Measurements from ENCODE around the gene KDELR3.
"Not testable (repeated sequence)": the region's sequence is repeated elsewhere in the genome, so short reads cannot be mapped to it uniquely, and the experiment has no call there.

The KDELR3 gene

DNA sequence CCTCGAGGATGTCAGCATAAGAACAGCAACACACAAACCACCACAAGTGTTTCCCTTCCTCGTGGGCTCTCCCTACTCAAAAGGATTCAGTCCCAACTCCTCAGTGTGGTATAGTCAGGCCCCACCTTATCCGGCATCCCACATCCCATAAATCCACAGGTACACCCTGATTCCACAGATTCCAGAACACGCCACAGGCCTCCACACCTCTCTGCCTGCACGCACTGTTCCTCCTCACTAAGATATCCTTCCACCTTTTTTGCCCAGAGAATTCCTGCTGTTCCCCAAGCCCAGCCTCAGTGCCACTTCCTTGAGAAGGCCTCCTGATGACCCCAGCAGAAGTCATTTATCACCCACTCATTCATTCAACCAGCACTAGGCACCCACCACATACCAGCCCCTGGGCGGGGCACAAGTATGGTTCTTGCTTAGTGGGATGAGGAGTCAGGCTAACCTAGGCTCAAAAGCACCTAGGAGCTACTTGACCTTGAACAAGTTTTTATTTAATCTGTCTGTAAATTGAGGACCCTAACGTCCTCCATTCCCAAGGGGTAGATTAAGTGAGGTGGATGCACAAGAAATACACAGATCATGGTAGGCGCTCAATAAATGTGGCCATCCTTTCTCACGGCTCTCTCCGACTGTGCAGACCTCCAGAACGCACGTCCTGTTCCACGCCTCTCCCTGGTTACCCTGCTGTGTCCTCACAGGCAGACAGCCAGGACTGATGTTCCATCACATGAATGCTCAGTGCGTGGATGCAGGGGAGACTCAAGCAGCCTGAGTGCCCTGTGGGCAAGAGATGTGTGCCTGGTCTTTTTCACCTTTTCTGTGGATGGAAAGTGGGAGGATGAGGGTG lies 10.8 kb upstream of the KDELR3 start:
- no peak for DNase-seq (ENCODE audit: low read depth in 2 of 2)

DNA sequence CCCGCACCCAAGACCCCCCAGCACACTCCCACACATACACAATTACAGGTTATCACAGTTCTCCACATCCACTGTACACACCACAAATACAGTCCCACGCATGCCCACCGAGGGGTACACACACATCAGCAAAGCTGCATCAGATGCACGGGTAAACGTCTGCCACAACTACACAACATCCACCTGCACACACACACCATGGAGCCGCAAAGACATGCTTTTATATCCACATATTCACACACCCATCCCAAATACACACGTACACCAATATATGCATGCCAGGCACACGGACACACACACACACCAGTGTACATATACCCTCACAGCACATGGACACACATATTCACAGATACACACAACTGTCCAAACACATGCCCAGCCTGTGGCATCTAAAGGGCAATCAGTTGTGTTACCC lies 7.5 kb upstream of the KDELR3 start:
- no peak for DNase-seq (ENCODE audit: low read depth in 2 of 2)

- no peak for DNase-seq (ENCODE audit: low read depth in 2 of 2)
Observed at GRCh38 chr22:38461057-38461413, 6.9 kb upstream of the KDELR3 start.

DNA sequence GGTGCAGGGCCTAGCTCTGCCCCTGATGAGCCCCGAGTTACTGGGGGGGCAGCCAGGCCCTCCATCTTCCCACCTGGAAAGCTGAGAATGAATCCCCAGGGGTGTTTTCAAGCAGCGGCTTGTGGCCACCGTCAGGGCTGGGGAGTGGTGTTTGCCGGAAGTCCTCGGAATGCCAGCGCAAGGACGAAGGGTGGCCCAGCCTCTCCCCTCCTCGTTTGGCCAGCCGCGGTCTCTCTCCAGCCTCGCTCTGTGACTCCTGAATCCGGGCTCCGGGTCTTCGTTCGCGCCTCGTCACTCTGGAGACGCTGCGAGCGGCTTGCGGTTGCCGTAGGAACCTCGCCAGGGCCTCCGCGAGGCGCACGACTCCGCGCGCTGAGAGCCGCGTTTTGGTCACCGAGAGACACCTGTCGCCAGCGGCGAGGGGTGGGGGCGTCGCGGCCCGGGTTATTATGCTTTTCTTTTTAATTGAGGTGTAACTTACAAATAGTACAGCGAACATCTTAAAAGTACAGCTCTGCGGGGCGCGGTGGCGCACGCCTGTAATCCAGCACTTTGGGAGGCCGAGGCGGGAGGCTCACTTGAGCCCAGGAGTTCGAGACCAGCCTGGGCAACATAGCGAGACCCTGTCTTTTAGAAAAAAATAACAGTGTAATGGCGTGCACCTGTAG lies 6.3 kb upstream of the KDELR3 start:
- DNase-seq (ENCODE audit: low read depth in 2 of 2), result peak; percentile 9 to 43

DNA sequence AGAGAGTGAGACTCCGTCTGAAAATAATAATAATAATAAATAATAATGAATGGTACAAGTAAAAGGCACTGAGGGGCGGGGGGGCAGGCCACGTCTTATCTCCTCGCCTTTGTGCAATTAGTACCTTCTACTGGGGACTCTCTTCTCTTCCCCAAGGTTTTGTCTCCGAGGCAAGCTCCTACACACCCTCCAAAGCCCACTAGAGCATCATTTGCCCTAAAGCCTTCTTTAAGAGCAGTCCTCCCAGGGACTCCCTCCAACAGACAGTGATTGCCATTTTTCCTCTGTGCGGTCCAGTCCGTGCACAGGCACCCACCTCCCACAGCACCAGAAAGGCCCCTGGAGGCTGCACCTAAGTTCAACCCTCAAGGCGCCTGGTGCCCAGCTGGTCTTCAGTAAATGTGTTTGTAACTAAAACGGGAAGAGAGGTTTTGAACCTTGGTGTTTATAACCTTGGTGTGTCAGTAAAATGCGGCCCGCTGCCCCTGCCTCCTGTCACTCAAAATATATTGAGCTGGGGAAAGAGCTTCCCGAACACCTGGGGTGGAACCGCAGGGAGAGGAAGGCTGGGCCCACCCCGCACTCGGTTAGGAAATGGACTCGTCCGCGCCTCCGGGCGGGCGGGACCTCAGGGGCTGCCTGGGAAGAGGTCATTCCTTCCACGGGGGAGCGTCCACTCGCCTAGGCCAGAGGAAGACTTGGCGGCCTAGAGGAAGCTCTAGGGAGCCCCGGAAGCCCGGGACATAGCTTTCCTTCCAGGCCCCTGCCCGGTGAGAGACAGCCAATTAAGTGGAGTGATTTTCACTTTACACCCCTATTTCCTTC lies 4.7 kb upstream of the KDELR3 start:
- DNase-seq (ENCODE audit: low read depth in 2 of 2), result no peak

- DNase-seq (ENCODE audit: low read depth in 2 of 2), result no peak
Observed at GRCh38 chr22:38464992-38465672, 2.8 kb upstream of the KDELR3 start.

DNA sequence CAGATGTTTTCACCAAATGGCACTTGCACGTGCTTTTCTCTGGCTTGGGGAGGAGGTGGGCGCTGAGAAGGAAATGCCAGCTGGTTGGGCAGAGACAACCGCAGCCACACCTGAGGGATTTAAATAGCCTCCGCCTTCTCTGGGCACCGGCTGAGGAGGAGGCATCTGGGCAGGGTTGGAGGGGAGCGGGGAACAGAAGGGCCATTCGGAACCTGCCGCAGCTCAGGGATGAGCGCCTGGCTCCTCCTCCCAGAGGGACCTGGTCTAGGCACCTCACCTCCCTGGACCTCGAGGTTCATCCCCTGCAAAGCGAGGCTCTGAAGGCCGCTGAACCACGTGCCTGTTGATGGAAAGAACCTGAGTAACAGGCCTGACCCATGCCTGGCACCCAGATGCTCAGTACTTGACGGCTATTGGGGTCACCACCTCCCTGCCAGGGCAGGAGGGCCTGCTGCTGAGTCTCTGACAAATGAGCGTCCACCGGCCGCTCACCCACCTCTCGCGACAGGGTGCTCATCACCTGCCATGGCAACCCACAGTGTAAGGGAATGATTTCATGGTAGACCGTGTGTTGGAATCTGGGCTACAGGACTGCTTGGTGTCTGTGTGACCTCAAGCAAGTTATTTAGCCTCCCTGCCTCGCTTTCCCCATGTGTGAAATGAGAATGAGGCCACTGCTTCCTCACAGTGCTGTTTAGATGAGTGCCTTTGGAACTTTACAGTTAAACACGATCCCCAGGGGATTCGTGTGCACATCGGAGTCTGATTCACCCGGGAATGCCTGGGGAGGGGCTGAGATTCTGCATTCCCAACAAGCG lies 2.0 kb upstream of the KDELR3 start:
- DNase-seq (ENCODE audit: low read depth in 2 of 2), result no peak

- DNase-seq (ENCODE audit: low read depth in 2 of 2), result no peak
Observed at GRCh38 chr22:38467438-38467903, 425 bp upstream of the KDELR3 start.

GRCh38 chr22:38468443-38469305 lies 778 bp downstream of the KDELR3 start:
- DNase-seq (ENCODE audit: low read depth in 2 of 2), result no peak

GRCh38 chr22:38469306-38469781 lies 1.4 kb downstream of the KDELR3 start:
- DNase-seq (ENCODE audit: low read depth in 2 of 2), result no peak

GRCh38 chr22:38470179-38470578 lies 2.3 kb downstream of the KDELR3 start:
- not testable (repeated sequence) for DNase-seq (ENCODE audit: low read depth in 2 of 2)

- DNase-seq (ENCODE audit: low read depth in 2 of 2), result no peak
Observed at GRCh38 chr22:38471237-38471636, 3.3 kb downstream of the KDELR3 start.

DNA sequence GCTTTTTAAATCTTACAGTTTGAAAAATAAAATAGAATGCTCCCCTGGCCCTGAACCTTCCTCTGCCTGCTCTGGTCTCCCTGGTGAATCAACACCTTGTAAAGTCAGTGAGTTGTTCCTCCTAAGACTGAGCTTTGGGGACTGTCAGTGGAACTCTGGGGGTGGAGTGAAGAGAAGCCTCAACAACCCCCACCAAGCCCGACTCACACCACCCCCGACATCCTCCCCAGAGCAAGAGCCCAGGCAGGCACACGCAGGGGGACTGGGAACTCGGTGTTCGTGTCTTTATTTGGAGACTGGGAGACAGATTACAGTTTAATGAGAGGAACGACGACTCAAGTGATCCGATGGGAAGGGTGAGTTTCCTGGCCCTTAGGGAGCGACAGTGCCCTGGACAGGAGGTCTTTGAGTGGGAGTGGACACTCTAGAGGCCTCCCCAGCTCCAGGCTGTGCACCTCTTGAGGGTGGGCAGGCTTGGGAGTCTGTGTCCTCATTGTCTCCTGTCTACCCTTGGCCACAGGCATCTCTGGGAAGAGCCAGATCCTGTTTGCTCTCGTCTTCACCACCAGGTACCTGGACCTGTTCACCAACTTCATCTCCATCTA lies 6.2 kb downstream of the KDELR3 start:
- DNase-seq (ENCODE audit: low read depth in 2 of 2), result no peak

GRCh38 chr22:38477585-38477984 lies 9.7 kb downstream of the KDELR3 start:
- no peak for DNase-seq (ENCODE audit: low read depth in 2 of 2)

GRCh38 chr22:38479096-38479837 lies 11.4 kb downstream of the KDELR3 start:
- no peak for DNase-seq (ENCODE audit: low read depth in 2 of 2)

DNA sequence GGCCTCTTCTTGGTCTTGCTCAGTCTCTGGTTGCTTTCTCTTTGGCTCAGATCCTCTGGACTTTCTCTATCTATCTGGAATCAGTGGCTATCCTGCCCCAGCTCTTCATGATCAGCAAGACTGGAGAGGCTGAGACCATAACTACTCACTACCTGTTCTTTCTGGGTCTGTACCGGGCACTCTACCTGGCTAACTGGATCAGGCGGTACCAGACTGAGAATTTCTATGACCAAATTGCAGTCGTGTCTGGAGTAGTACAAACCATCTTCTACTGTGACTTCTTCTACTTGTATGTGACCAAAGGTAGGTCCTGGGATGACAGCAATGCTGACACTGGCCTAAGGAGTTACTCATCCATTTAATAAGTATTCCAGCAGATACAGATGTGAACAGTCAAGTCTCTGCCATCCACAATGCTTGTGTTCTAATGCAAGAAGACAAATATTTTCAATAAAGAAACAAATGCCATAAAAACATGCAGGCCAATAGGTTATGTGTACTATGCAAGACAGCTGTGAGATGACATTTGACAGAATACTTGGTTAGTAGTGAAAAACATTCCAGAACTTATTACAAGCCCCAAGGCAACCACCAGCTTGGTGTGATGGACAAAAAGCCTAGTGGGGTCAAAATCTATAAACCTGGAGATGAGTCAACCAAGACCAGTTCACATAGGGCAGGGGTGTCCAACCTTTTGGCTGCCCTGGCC lies 13.4 kb downstream of the KDELR3 start:
- DNase-seq (ENCODE audit: low read depth in 2 of 2), result no peak

DNA sequence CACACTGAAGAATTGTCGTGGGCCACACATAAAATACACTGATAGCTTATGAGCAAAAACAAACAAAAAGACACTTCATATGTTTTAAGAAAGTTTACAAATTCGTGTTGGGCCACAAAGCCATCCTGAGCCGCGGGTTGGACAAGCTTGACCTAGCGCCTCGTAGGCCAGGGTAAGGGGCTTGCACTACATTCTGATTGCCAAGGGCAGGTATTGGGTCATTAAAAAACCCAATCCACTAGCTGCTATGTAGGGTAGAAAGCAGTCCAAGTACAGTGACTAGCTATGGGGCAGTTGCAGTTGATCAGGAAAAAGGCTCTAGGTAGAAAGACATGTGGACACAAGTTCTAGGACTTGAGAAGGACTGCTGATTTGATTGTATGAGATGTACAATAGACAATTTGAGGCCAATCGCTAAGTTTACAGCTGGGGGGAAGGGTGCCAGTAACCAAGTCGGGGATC lies 14.0 kb downstream of the KDELR3 start:
- no peak for DNase-seq (ENCODE audit: low read depth in 2 of 2)
